22Rv1 (cell line): ENCODE results near the gene ELOVL5.
"Not testable (repeated sequence)": the region's sequence is repeated elsewhere in the genome, so short reads cannot be mapped to it uniquely, and the experiment has no call there.

Source experiments
- H3K27ac ChIP-seq: fragments of 450-650 bp; 2 replicates; pipeline ENCODE4 v1.5.1; 2017
- ZFX ChIP-seq: fragments of 450-650 bp; IDR thresholded peaks from 2 replicates; pipeline ENCODE4 v1.6.1; 2017; ENCODE audit warnings: antibody characterized with exemption, borderline replicate concordance
- TF ChIP-seq, protein P1 (sequence below): fragments of 450-650 bp; IDR thresholded peaks from 2 replicates; pipeline ENCODE4 v1.5.1; 2017; ENCODE audit warnings: mild to moderate bottlenecking

The ELOVL5 gene

GRCh38 chr6:53347921-53348370, 804 bp downstream of the ELOVL5 start:
- TF ChIP-seq, protein P1, sequence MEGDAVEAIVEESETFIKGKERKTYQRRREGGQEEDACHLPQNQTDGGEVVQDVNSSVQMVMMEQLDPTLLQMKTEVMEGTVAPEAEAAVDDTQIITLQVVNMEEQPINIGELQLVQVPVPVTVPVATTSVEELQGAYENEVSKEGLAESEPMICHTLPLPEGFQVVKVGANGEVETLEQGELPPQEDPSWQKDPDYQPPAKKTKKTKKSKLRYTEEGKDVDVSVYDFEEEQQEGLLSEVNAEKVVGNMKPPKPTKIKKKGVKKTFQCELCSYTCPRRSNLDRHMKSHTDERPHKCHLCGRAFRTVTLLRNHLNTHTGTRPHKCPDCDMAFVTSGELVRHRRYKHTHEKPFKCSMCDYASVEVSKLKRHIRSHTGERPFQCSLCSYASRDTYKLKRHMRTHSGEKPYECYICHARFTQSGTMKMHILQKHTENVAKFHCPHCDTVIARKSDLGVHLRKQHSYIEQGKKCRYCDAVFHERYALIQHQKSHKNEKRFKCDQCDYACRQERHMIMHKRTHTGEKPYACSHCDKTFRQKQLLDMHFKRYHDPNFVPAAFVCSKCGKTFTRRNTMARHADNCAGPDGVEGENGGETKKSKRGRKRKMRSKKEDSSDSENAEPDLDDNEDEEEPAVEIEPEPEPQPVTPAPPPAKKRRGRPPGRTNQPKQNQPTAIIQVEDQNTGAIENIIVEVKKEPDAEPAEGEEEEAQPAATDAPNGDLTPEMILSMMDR, result no peak
- TF ChIP-seq ZFX, result no peak
- H3K27ac ChIP-seq, result peak overlapping the region; percentile 81

DNA sequence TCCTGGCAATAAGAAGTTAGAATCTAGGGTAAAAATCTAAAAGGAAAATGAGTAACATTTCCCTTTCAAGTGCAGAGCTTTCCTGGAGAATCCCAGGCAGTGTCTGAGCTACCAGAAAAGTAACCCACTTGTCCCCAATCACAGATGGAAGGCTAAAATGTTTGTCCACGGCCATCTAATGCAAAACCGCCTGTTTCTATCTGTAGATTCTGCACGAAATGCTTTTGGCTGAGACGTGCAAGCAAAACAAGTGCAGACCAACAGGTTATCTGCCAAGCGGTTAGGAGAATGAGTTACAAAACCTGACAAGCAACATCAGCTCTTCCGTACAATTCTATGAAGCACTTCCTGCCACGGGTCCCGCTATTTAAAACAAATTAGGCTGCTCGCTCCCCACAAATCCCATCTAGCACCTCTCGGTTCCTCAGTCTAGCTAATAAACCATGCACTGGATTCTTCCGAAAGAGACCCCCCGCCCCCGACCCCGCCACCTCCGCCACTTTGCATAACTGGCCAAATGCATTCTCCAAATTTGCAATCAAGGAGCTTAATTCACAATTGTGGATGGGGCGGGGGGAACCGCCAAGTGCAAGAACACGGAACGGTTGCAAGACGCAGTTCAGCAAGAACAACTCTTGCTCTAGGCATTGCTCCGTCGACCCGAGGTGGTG, 1.4 kb downstream of the ELOVL5 start:
- no peak for TF ChIP-seq ZFX
- peak overlapping the region; percentile 81 for H3K27ac ChIP-seq

GRCh38 chr6:53346049-53346448, 2.7 kb downstream of the ELOVL5 start:
- not testable (repeated sequence) for H3K27ac ChIP-seq

DNA sequence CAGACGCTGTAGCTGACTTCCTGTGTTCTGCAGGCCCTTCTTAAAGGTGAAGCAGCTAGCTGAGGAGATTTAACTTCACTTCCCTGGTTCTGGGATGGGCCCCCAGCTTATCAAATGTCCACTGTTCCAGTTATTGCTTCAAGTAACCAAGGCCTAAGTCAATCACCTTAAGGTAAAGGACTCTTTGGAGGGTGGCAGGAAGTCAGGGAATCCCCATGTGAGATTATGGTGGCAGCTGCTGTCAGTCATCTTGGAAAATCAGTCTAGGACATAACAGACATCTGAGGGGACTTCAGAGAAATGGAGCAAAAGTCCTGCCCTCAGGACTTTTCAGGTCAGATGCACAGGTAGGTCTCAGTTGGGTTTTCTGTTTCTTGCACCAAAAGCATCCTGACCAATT, 3.8 kb downstream of the ELOVL5 start:
- H3K27ac ChIP-seq, result no peak overlapping the region
- TF ChIP-seq, protein P1, result no peak
- no peak for TF ChIP-seq ZFX

DNA sequence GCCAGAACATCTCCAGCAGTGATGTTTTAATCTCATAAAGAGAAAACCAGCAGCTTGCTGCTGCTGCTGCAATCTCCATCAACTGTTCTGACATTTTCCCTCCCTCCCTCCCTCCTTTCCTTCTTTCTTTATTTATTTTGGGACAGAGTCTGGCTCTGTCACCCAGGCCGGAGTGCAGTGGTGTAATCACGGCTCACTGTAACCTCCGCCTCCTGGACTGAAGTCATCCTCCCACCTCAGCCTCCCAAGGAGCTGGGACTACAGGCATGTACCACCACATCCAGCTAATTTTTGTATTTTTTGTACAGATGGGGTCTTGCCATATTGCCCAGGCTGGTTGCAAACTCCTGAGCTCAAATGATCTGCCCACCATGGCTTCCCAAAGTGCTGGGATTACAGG, 5.7 kb downstream of the ELOVL5 start:
- TF ChIP-seq, protein P1, result no peak
- TF ChIP-seq ZFX, result no peak
- H3K27ac ChIP-seq, result no peak overlapping the region

DNA sequence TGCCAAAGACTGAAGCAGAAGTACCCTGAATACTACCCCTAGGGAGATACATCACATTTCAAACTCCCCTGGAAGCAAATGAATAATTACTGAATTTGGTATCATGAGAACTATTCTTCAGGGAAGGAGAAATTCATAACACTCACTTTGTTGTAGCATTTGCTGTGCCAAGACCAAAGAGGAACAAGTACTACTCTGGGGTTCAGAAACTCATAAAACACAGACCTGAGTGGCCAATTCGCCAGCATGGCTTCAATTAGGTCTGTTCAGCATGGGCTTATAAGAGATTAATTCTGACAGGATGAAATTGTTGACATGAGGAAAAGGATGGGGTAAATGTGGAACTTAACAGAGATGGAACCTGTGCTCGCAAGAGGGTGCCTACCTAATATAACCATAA, 6.5 kb downstream of the ELOVL5 start:
- no peak for TF ChIP-seq ZFX
- TF ChIP-seq, protein P1, result no peak
- no peak overlapping the region for H3K27ac ChIP-seq

DNA sequence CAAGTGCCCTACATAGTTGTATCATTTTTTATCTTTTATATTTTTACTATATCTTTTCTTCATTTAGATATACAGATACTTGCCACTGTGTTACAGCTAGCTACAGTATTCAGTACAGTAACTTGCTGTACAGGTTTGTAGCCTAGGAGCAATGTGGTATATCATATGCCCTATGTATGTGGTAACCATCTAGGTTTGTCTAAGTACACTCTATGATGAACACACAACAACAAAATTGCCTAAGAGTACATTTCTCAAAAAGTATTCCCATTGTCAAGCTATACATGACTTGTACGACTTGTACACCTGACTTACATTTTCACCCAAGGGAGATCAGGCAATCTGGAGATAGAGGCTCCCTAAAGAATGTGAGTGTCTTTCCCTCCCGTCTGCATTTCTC, 8.2 kb downstream of the ELOVL5 start:
- no peak for TF ChIP-seq ZFX
- TF ChIP-seq, protein P1, result no peak
- H3K27ac ChIP-seq, result no peak overlapping the region

DNA sequence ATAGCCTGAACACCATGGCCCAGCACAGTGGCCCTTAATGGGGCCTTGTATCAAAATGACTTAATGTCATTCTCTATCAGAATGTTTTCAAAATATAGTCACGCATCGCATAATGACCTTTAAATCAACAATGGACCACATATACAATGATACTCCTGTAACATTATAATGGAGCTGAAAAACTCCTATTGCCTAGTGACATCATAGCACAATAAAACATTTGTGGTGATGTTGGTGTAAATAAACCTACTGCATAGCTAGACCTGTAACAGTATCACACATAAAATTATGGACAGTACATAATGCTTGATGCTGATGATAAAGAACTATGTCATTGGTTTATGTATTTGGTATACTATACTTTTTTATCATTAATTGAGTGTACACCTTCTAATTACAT, 9.3 kb downstream of the ELOVL5 start:
- no peak for TF ChIP-seq ZFX
- TF ChIP-seq, protein P1, result no peak
- no peak overlapping the region for H3K27ac ChIP-seq
